GM12878 (cell line): ENCODE measurements around the gene PRPF6.

ENCODE experiments used
- EED ChIP-seq: sonication (generic); IDR thresholded peaks from 2 replicates; pipeline ENCODE4 v1.6.1; 2016; ENCODE audit warnings: antibody characterized with exemption, low read depth
- MEF2A ChIP-seq: IDR thresholded peaks from 2 replicates; pipeline ENCODE4 v1.6.1; 2011; ENCODE audit warnings: low read depth, mild to moderate bottlenecking, low read length, moderate library complexity; ENCODE audit not compliant: insufficient read depth
- MYC ChIP-seq: IDR thresholded peaks from 2 replicates; pipeline ENCODE4 v1.6.1; 2011; ENCODE audit warnings: mild to moderate bottlenecking, low read length, moderate library complexity, inconsistent platforms; ENCODE audit not compliant: insufficient read depth, insufficient replicate concordance, insufficient read length, severe bottlenecking
- TF ChIP-seq, protein P1 (sequence below), 3 experiments: IDR thresholded peaks in 2 of 3; conservative IDR thresholded peaks in 1 of 3; 2 replicates each; pipeline ENCODE4 v1.5.1; 2011; ENCODE audit warnings: low read depth in 3 of 3, low read length in 3 of 3, mild to moderate bottlenecking in 3 of 3, control low read depth in 2 of 3, moderate library complexity in 2 of 3, inconsistent platforms in 1 of 3, mixed read lengths in 1 of 3; ENCODE audit not compliant: control insufficient read depth in 2 of 3, insufficient read depth in 1 of 3; ENCODE audit errors: extremely low read depth in 1 of 3
- TF ChIP-seq, protein P2 (sequence below): IDR thresholded peaks from 2 replicates; pipeline ENCODE4 v1.6.1; 2011; ENCODE audit warnings: borderline replicate concordance, low read depth, mild to moderate bottlenecking, moderate library complexity, low read length; ENCODE audit not compliant: insufficient read depth, poor library complexity, severe bottlenecking
- TF ChIP-seq, protein P3 (sequence below): fragments of 450-650 bp; formaldehyde crosslinking; IDR thresholded peaks from 2 replicates; pipeline ENCODE4 v1.5.0; 2022; ENCODE audit warnings: mild to moderate bottlenecking, missing genetic modification characterization

DNA sequence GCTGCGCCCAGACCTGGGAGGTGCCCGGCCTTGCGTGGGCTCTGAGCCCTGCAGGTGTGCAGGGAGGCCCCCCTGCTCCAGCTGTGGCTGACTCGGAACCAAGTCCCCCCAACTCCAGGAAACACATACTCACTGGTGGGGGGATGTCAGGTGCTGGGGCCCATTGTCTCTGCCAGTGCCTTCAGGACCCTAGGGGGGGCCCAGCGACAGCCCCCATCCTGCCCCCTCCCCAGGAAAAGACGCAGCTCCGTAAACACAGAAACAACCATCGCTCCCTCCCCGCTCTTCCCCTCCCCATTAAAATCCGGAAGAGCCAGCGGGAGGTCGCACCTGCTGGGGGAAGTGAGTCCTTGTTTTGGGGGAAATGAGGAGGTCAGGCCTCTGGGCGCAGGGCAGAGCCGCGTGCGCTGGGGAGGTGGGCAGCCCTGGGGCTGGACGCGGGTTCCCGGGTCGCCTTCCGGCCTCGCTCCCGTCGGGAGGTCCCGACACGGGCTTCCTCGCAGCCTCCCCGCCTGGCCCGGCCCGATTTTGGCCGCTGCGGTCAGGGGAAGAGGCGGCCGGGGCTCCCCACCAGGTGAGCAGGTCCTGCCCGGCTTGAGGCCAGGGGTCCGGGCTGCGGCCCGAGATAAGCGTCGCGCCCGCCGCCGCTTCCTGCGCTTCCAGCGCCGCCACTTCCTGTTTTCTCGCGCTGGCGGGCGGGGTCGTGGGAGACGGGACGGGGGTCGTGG lies 61.3 kb downstream of the PRPF6 start:
- TF ChIP-seq, protein P1, sequence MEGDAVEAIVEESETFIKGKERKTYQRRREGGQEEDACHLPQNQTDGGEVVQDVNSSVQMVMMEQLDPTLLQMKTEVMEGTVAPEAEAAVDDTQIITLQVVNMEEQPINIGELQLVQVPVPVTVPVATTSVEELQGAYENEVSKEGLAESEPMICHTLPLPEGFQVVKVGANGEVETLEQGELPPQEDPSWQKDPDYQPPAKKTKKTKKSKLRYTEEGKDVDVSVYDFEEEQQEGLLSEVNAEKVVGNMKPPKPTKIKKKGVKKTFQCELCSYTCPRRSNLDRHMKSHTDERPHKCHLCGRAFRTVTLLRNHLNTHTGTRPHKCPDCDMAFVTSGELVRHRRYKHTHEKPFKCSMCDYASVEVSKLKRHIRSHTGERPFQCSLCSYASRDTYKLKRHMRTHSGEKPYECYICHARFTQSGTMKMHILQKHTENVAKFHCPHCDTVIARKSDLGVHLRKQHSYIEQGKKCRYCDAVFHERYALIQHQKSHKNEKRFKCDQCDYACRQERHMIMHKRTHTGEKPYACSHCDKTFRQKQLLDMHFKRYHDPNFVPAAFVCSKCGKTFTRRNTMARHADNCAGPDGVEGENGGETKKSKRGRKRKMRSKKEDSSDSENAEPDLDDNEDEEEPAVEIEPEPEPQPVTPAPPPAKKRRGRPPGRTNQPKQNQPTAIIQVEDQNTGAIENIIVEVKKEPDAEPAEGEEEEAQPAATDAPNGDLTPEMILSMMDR (IDR thresholded peaks at IDR 0.05 in 2 of 3, conservative IDR thresholded peaks at IDR 0.05 in 1 of 3; ENCODE audit: control insufficient read depth in 2 of 3, extremely low read depth in 1 of 3, insufficient read depth in 1 of 3, low read depth in 3 of 3, low read length in 3 of 3): no peak
- TF ChIP-seq, protein P2, sequence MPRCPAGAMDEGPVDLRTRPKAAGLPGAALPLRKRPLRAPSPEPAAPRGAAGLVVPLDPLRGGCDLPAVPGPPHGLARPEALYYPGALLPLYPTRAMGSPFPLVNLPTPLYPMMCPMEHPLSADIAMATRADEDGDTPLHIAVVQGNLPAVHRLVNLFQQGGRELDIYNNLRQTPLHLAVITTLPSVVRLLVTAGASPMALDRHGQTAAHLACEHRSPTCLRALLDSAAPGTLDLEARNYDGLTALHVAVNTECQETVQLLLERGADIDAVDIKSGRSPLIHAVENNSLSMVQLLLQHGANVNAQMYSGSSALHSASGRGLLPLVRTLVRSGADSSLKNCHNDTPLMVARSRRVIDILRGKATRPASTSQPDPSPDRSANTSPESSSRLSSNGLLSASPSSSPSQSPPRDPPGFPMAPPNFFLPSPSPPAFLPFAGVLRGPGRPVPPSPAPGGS: no peak
- TF ChIP-seq, protein P3, sequence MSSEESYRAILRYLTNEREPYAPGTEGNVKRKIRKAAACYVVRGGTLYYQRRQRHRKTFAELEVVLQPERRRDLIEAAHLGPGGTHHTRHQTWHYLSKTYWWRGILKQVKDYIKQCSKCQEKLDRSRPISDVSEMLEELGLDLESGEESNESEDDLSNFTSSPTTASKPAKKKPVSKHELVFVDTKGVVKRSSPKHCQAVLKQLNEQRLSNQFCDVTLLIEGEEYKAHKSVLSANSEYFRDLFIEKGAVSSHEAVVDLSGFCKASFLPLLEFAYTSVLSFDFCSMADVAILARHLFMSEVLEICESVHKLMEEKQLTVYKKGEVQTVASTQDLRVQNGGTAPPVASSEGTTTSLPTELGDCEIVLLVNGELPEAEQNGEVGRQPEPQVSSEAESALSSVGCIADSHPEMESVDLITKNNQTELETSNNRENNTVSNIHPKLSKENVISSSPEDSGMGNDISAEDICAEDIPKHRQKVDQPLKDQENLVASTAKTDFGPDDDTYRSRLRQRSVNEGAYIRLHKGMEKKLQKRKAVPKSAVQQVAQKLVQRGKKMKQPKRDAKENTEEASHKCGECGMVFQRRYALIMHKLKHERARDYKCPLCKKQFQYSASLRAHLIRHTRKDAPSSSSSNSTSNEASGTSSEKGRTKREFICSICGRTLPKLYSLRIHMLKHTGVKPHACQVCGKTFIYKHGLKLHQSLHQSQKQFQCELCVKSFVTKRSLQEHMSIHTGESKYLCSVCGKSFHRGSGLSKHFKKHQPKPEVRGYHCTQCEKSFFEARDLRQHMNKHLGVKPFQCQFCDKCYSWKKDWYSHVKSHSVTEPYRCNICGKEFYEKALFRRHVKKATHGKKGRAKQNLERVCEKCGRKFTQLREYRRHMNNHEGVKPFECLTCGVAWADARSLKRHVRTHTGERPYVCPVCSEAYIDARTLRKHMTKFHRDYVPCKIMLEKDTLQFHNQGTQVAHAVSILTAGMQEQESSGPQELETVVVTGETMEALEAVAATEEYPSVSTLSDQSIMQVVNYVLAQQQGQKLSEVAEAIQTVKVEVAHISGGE: no peak
- no peak for TF ChIP-seq MEF2A
- TF ChIP-seq MYC: no peak
- peak; percentile 58; the same call in 1 of the 2 replicates for TF ChIP-seq EED
